HEK293 (cell line): Measurements from ENCODE around the gene LUZP2.

Experiments
- CTCF ChIA-PET: fragments of 350-600 bp; formaldehyde crosslinking; extraction: SDS; loops from one replicate; lab custom pipeline; 2021; ENCODE audit warnings: antibody characterized with exemption; lab: Yijun Ruan, JAX
- POLR2A ChIA-PET: fragments of 300-600 bp; formaldehyde crosslinking; extraction: SDS; loops from one replicate; lab custom pipeline; 2020; ENCODE audit warnings: antibody characterized with exemption, inconsistent platforms; lab: Yijun Ruan, JAX
- H3K27ac ChIP-seq: fragments of 200-500 bp; sonication (Bioruptor generic); 2 replicates; pipeline ENCODE4 v1.5.1; 2014; ENCODE audit warnings: low read depth, low read length, control low read depth, inconsistent platforms; ENCODE audit errors: extremely low read depth
- H3K36me3 ChIP-seq, 2 experiments: fragments of 200-500 bp in 1 of 2; sonication (Bioruptor generic) in 1 of 2; 1 replicate in 1 of 2; 2 replicates in 1 of 2; pipeline ENCODE4 v1.5.1; 2014 to 2017; ENCODE audit warnings: inconsistent platforms in 2 of 2, low read length in 2 of 2; ENCODE audit not compliant: control insufficient read depth in 2 of 2, insufficient read depth in 1 of 2
- H3K4me1 ChIP-seq: fragments of 200-500 bp; sonication (Bioruptor generic); 2 replicates; pipeline ENCODE4 v1.5.1; 2014; ENCODE audit warnings: mild to moderate bottlenecking, low read length, inconsistent platforms; ENCODE audit not compliant: control insufficient read depth, insufficient read depth
- H3K4me3 ChIP-seq: 2 replicates; pipeline ENCODE4 v1.5.1; 2011; ENCODE audit warnings: low read depth, mild to moderate bottlenecking, control low read depth, low read length, moderate library complexity
- H3K9me3 ChIP-seq: fragments of 200-500 bp; sonication (Bioruptor generic); 2 replicates; pipeline ENCODE4 v1.5.1; 2014; ENCODE audit warnings: low read depth, low read length, inconsistent platforms; ENCODE audit not compliant: control insufficient read depth, insufficient read depth
- BCL6B ChIP-seq: fragments of 450-650 bp; formaldehyde crosslinking; IDR thresholded peaks from 2 replicates; pipeline ENCODE4 v1.5.1; 2017; ENCODE audit warnings: missing biosample characterization, missing genetic modification characterization
- GLI2 ChIP-seq: fragments of 450-650 bp; formaldehyde crosslinking; IDR thresholded peaks from 2 replicates; pipeline ENCODE4; 2017; ENCODE audit warnings: missing biosample characterization, missing genetic modification characterization, low read depth, borderline replicate concordance
- KLF7 ChIP-seq: fragments of 450-650 bp; formaldehyde crosslinking; IDR thresholded peaks from 2 replicates; pipeline ENCODE4 v1.5.1; 2016; ENCODE audit warnings: missing biosample characterization, missing genetic modification characterization, borderline replicate concordance
- OVOL3 ChIP-seq: fragments of 450-650 bp; formaldehyde crosslinking; IDR thresholded peaks from 2 replicates; pipeline ENCODE4 v1.5.1; 2016; ENCODE audit warnings: missing biosample characterization, missing genetic modification characterization
- PRDM1 ChIP-seq: fragments of 450-650 bp; formaldehyde crosslinking; IDR thresholded peaks from 2 replicates; pipeline ENCODE4; 2016; ENCODE audit warnings: missing biosample characterization, missing genetic modification characterization
- PRDM6 ChIP-seq: fragments of 450-650 bp; formaldehyde crosslinking; IDR thresholded peaks from 2 replicates; pipeline ENCODE4 v1.5.1; 2017; ENCODE audit warnings: missing biosample characterization, missing genetic modification characterization
- SP3 ChIP-seq: fragments of 450-650 bp; formaldehyde crosslinking; IDR thresholded peaks from 2 replicates; pipeline ENCODE4 v1.5.1; 2016; ENCODE audit warnings: missing biosample characterization, missing genetic modification characterization
- ZBTB48 ChIP-seq: fragments of 450-650 bp; formaldehyde crosslinking; IDR thresholded peaks from 2 replicates; pipeline ENCODE4 v1.5.1; 2016; ENCODE audit warnings: missing biosample characterization, missing genetic modification characterization
- ZNF132 ChIP-seq: fragments of 450-650 bp; formaldehyde crosslinking; IDR thresholded peaks from 2 replicates; pipeline ENCODE4 v1.5.1; 2017; ENCODE audit warnings: missing biosample characterization, missing genetic modification characterization, borderline replicate concordance
- ZNF138 ChIP-seq: fragments of 450-650 bp; formaldehyde crosslinking; IDR thresholded peaks from 2 replicates; pipeline ENCODE4 v1.5.1; 2016; ENCODE audit warnings: missing biosample characterization, missing genetic modification characterization, borderline replicate concordance
- ZNF155 ChIP-seq: fragments of 450-650 bp; formaldehyde crosslinking; IDR thresholded peaks from 2 replicates; pipeline ENCODE4 v1.5.1; 2016; ENCODE audit warnings: missing biosample characterization, missing genetic modification characterization
- ZNF248 ChIP-seq: fragments of 450-650 bp; formaldehyde crosslinking; IDR thresholded peaks from 2 replicates; pipeline ENCODE4 v1.5.1; 2017; ENCODE audit warnings: missing biosample characterization, missing genetic modification characterization
- ZNF292 ChIP-seq: fragments of 450-650 bp; formaldehyde crosslinking; IDR thresholded peaks from 2 replicates; pipeline ENCODE4 v1.5.1; 2016; ENCODE audit warnings: low read depth, missing biosample characterization, missing genetic modification characterization, borderline replicate concordance
- ZNF302 ChIP-seq: fragments of 450-650 bp; formaldehyde crosslinking; IDR thresholded peaks from 2 replicates; pipeline ENCODE4 v1.5.1; 2016; ENCODE audit warnings: missing biosample characterization, missing genetic modification characterization, low read depth
- ZNF324 ChIP-seq: fragments of 450-650 bp; formaldehyde crosslinking; IDR thresholded peaks from 2 replicates; pipeline ENCODE4 v1.5.1; 2016; ENCODE audit warnings: missing biosample characterization, missing genetic modification characterization
- ZNF391 ChIP-seq: fragments of 450-650 bp; formaldehyde crosslinking; IDR thresholded peaks from 2 replicates; pipeline ENCODE4 v1.5.1; 2016; ENCODE audit warnings: low read depth, missing biosample characterization, missing genetic modification characterization, borderline replicate concordance
- ZNF416 ChIP-seq: fragments of 450-650 bp; formaldehyde crosslinking; IDR thresholded peaks from 2 replicates; pipeline ENCODE4 v1.5.1; 2016; ENCODE audit warnings: missing biosample characterization, missing genetic modification characterization
- ZNF530 ChIP-seq: fragments of 450-650 bp; formaldehyde crosslinking; IDR thresholded peaks from 2 replicates; pipeline ENCODE4 v1.5.1; 2016; ENCODE audit warnings: low read depth, missing biosample characterization, missing genetic modification characterization
- ZNF561 ChIP-seq: fragments of 450-650 bp; IDR thresholded peaks from 2 replicates; pipeline ENCODE4 v1.5.1; 2018; ENCODE audit warnings: missing biosample characterization, missing genetic modification characterization, borderline replicate concordance
- ZNF624 ChIP-seq: fragments of 450-650 bp; formaldehyde crosslinking; IDR thresholded peaks from 2 replicates; pipeline ENCODE4 v1.5.1; 2017; ENCODE audit warnings: missing biosample characterization, missing genetic modification characterization
- ZNF658 ChIP-seq: fragments of 450-650 bp; formaldehyde crosslinking; IDR thresholded peaks from 2 replicates; pipeline ENCODE4; 2016; ENCODE audit warnings: missing biosample characterization, missing genetic modification characterization
- ZNF660 ChIP-seq: fragments of 450-650 bp; IDR thresholded peaks from 2 replicates; pipeline ENCODE4 v1.5.1; 2018; ENCODE audit warnings: missing biosample characterization, mild to moderate bottlenecking, missing genetic modification characterization
- ZNF843 ChIP-seq: fragments of 450-650 bp; formaldehyde crosslinking; IDR thresholded peaks from 2 replicates; pipeline ENCODE4 v1.5.1; 2016; ENCODE audit warnings: missing biosample characterization, missing genetic modification characterization
- TF ChIP-seq, protein P1 (sequence below): fragments of 450-650 bp; formaldehyde crosslinking; IDR thresholded peaks from 2 replicates; pipeline ENCODE4 v1.5.1; 2017; ENCODE audit warnings: missing biosample characterization, missing genetic modification characterization
- TF ChIP-seq, protein P2 (sequence below): fragments of 450-650 bp; formaldehyde crosslinking; IDR thresholded peaks from 2 replicates; pipeline ENCODE4 v1.5.1; 2017; ENCODE audit warnings: missing biosample characterization, missing genetic modification characterization
- TF ChIP-seq, protein P3 (sequence below): fragments of 450-650 bp; IDR thresholded peaks from 2 replicates; pipeline ENCODE4 v1.5.1; 2018; ENCODE audit warnings: missing biosample characterization, missing genetic modification characterization

LUZP2 gene

DNA sequence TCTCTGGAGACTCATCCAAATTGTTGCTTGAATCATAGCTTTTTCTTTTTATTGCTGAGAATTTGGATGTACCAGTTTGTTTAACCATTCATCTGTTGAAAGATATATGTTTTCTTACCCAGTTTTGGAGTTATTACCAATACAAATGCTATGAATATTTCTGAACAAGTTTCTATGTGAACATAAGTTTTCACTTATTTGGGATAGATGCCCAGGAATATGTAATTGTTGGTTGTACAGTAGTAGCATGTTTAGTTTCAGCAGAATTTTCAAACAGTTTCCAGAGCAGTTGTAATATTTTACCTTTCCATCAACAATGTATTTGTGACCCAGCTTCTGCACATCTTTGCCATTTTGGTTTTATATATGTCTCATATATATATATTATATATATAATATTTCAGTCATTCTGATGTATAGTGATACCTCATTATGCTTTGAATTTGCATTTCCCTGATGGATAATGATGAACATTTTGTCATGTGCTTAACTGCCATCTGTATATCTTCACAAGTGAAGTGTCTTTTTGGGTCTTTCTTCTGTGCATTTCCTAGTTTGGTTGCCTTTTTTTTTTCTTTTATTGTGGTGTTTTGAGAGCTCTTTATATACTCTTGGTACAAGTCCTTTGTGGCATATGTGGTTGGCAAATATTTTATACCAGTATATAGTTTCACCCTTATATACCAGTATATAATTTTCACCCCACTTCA is 118.8 kb downstream of the LUZP2 start (continued):
- TF ChIP-seq, protein P1, sequence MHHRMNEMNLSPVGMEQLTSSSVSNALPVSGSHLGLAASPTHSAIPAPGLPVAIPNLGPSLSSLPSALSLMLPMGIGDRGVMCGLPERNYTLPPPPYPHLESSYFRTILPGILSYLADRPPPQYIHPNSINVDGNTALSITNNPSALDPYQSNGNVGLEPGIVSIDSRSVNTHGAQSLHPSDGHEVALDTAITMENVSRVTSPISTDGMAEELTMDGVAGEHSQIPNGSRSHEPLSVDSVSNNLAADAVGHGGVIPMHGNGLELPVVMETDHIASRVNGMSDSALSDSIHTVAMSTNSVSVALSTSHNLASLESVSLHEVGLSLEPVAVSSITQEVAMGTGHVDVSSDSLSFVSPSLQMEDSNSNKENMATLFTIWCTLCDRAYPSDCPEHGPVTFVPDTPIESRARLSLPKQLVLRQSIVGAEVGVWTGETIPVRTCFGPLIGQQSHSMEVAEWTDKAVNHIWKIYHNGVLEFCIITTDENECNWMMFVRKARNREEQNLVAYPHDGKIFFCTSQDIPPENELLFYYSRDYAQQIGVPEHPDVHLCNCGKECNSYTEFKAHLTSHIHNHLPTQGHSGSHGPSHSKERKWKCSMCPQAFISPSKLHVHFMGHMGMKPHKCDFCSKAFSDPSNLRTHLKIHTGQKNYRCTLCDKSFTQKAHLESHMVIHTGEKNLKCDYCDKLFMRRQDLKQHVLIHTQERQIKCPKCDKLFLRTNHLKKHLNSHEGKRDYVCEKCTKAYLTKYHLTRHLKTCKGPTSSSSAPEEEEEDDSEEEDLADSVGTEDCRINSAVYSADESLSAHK (tag by site-specific recombination), result no peak
- no peak for TF ChIP-seq ZNF658

- POLR2A ChIA-PET, result no interaction called here
- H3K36me3 ChIP-seq, result no peaks in the 10 kb centered on the region
- no peaks in the 10 kb centered on the region for H3K9me3 ChIP-seq
- H3K4me1 ChIP-seq, result no peaks in the 10 kb centered on the region
- no peak for TF ChIP-seq ZNF660
- TF ChIP-seq PRDM1, result no peak
- no peak for TF ChIP-seq BCL6B (tag by site-specific recombination)
- no peak for TF ChIP-seq ZNF248 (tag by site-specific recombination)
- TF ChIP-seq ZNF324 (tag by site-specific recombination), result no peak
- TF ChIP-seq OVOL3 (tag by site-specific recombination), result no peak
- TF ChIP-seq ZNF530 (tag by site-specific recombination), result no peak
- no peak for TF ChIP-seq ZNF292 (tag by site-specific recombination)
- no peak overlapping the region for H3K27ac ChIP-seq
- no peak overlapping the region for H3K4me3 ChIP-seq
- CTCF ChIA-PET, result no interaction called here
These were observed 121.0 kb downstream of the LUZP2 start for GRCh38 chr11:24617856-24618255.

DNA sequence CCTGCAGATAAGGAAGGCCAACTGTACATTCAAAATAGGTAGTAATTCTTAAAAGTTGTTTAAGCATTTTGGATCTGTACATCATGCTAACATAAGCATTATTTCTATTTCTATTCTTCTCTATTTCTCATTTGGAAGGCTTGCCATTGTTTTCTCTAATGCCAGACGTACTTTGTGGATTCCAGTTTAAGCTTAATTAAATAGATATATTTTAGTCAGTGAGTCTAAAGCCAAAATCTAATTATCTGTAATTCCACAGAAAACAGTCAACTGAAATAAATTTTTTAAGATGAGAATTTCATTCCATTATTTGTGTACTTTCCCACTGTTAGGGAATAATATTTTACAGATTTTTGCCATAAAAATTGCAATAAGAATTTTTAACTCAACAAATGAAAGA is 123.0 kb downstream of the LUZP2 start:
- Histone ChIP-seq H3K4me3 (no peak overlapping the region), H3K9me3 (no peaks in the 10 kb centered on the region), H3K27ac (no peak overlapping the region), H3K4me1 (no peaks in the 10 kb centered on the region), H3K36me3 (no peaks in the 10 kb centered on the region)
- POLR2A ChIA-PET, result no interaction called here
- CTCF ChIA-PET, result no interaction called here
- TF ChIP-seq ZNF624 (no peak), ZNF416 (tag by site-specific recombination) (no peak), GLI2 (tag by site-specific recombination) (no peak), PRDM6 (tag by site-specific recombination) (no peak), ZNF302 (tag by site-specific recombination) (no peak), ZNF843 (tag by site-specific recombination) (no peak), ZNF138 (tag by site-specific recombination) (no peak), ZNF391 (tag by site-specific recombination) (no peak), ZNF561 (tag by site-specific recombination) (no peak), ZBTB48 (tag by site-specific recombination) (no peak), ZNF132 (tag by site-specific recombination) (no peak), KLF7 (tag by site-specific recombination) (no peak), PRDM1 (no peak), SP3 (tag by site-specific recombination) (no peak), ZNF155 (no peak)
- TF ChIP-seq, protein P2, sequence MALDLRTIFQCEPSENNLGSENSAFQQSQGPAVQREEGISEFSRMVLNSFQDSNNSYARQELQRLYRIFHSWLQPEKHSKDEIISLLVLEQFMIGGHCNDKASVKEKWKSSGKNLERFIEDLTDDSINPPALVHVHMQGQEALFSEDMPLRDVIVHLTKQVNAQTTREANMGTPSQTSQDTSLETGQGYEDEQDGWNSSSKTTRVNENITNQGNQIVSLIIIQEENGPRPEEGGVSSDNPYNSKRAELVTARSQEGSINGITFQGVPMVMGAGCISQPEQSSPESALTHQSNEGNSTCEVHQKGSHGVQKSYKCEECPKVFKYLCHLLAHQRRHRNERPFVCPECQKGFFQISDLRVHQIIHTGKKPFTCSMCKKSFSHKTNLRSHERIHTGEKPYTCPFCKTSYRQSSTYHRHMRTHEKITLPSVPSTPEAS (tag by site-specific recombination), result no peak
- TF ChIP-seq, protein P3, sequence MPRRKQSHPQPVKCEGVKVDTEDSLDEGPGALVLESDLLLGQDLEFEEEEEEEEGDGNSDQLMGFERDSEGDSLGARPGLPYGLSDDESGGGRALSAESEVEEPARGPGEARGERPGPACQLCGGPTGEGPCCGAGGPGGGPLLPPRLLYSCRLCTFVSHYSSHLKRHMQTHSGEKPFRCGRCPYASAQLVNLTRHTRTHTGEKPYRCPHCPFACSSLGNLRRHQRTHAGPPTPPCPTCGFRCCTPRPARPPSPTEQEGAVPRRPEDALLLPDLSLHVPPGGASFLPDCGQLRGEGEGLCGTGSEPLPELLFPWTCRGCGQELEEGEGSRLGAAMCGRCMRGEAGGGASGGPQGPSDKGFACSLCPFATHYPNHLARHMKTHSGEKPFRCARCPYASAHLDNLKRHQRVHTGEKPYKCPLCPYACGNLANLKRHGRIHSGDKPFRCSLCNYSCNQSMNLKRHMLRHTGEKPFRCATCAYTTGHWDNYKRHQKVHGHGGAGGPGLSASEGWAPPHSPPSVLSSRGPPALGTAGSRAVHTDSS (tag by site-specific recombination), result no peak
